Epithelial cell of esophagus (primary cell): ENCODE data around the gene MFAP3L.

Experiments
- DNase-seq: peaks from one replicate; pipeline ENCODE4 v3.0.0; 2010; ENCODE audit warnings: low read depth
- H3K4me3 ChIP-seq: 2 replicates; pipeline ENCODE4 v1.5.1; 2011; ENCODE audit warnings: mild to moderate bottlenecking, low read length, control low read depth
- CTCF ChIP-seq: IDR thresholded peaks from 2 replicates; pipeline ENCODE4 v1.5.1; 2011; ENCODE audit warnings: low read depth, mild to moderate bottlenecking, low read length, control low read depth, inconsistent platforms; ENCODE audit not compliant: insufficient read depth; ENCODE audit errors: missing control alignments

MFAP3L gene

GRCh38 chr4:169959254-169959653 is 66.9 kb downstream of the MFAP3L start:
- H3K4me3 ChIP-seq: no peak overlapping the region
- no peak for DNase-seq
- no peak for TF ChIP-seq CTCF

GRCh38 chr4:169958629-169959028 is 67.6 kb downstream of the MFAP3L start:
- H3K4me3 ChIP-seq: no peak overlapping the region
- DNase-seq: no peak
- no peak for TF ChIP-seq CTCF

- H3K4me3 ChIP-seq: no peak overlapping the region
- DNase-seq: no peak
- TF ChIP-seq CTCF: no peak
These were observed 68.4 kb downstream of the MFAP3L start for GRCh38 chr4:169957785-169958184.

GRCh38 chr4:169956091-169956843 is 69.9 kb downstream of the MFAP3L start:
- TF ChIP-seq CTCF: no peak
- no peak for DNase-seq
- no peak overlapping the region for H3K4me3 ChIP-seq

GRCh38 chr4:169955521-169955920 is 70.7 kb downstream of the MFAP3L start:
- no peak overlapping the region for H3K4me3 ChIP-seq
- no peak for TF ChIP-seq CTCF
- DNase-seq: no peak

GRCh38 chr4:169952236-169953002 is 73.8 kb downstream of the MFAP3L start:
- no peak for TF ChIP-seq CTCF
- no peak overlapping the region for H3K4me3 ChIP-seq
- DNase-seq: no peak

GRCh38 chr4:169948271-169948670 is 77.9 kb downstream of the MFAP3L start:
- no peak overlapping the region for H3K4me3 ChIP-seq
- TF ChIP-seq CTCF: no peak
- no peak for DNase-seq
